Fibroblast of lung (primary cell): ENCODE data around the gene PLCXD3. TPM values are rescaled to one million over a fixed set of nuclear protein-coding genes. Genes with fewer than 3 reads are reported as not detected.
"Not testable (repeated sequence)": the region's sequence is repeated elsewhere in the genome, so short reads cannot be mapped to it uniquely, and the experiment has no call there.

Source experiments
- DNase-seq, 2 donors: peaks; one replicate each; pipeline versions ENCODE4 v3.0.0 to v3.0.0-alpha.2; 2010; ENCODE audit warnings: low read depth in 2 of 2
- H2AFZ ChIP-seq: 2 replicates; pipeline ENCODE4 v1.5.1; 2012; ENCODE audit warnings: low read length, control low read depth, inconsistent platforms
- H3K27ac ChIP-seq: 2 replicates; pipeline ENCODE4 v1.5.1; 2011; ENCODE audit warnings: low read length, control low read depth; ENCODE audit not compliant: insufficient read depth
- H3K27me3 ChIP-seq: 2 replicates; pipeline ENCODE4 v1.5.1; 2011; ENCODE audit warnings: mild to moderate bottlenecking, low read length; ENCODE audit not compliant: control insufficient read depth, insufficient read depth
- H3K36me3 ChIP-seq: 2 replicates; pipeline ENCODE4 v1.5.1; 2011; ENCODE audit warnings: low read length; ENCODE audit not compliant: control insufficient read depth, insufficient read depth
- H3K4me1 ChIP-seq: 2 replicates; pipeline ENCODE4 v1.5.1; 2011; ENCODE audit warnings: low read length; ENCODE audit not compliant: control insufficient read depth, insufficient read depth; ENCODE audit errors: extremely low read depth
- H3K4me2 ChIP-seq: 2 replicates; pipeline ENCODE4 v1.5.1; 2011; ENCODE audit warnings: low read length, control low read depth; ENCODE audit not compliant: insufficient read depth; ENCODE audit errors: extremely low read depth
- H3K4me3 ChIP-seq, 4 experiments: fragments of 200-600 bp in 1 of 4; sonication (generic) in 1 of 4; replicated peaks in 1 of 4; 2 replicates each; pipeline ENCODE4 v1.5.1; 2011 to 2016; ENCODE audit warnings: low read length in 4 of 4, low read depth in 3 of 4, mild to moderate bottlenecking in 3 of 4, control low read depth in 2 of 4, inconsistent platforms in 1 of 4, mixed read lengths in 1 of 4; ENCODE audit not compliant: insufficient read depth in 1 of 4; ENCODE audit errors: control extremely low read depth in 1 of 4
- H3K79me2 ChIP-seq: 2 replicates; pipeline ENCODE4 v1.5.1; 2012; ENCODE audit warnings: mild to moderate bottlenecking, low read length, inconsistent platforms; ENCODE audit not compliant: control insufficient read depth, insufficient read depth
- H3K9ac ChIP-seq: 2 replicates; pipeline ENCODE4 v1.5.1; 2011; ENCODE audit warnings: mild to moderate bottlenecking, low read length, control low read depth; ENCODE audit not compliant: insufficient read depth
- H3K9me3 ChIP-seq: 2 replicates; pipeline ENCODE4 v1.5.1; 2012; ENCODE audit warnings: low read depth, low read length; ENCODE audit not compliant: control insufficient read depth, insufficient read depth
- H4K20me1 ChIP-seq: 2 replicates; pipeline ENCODE4 v1.5.1; 2011; ENCODE audit warnings: low read length; ENCODE audit not compliant: control insufficient read depth, insufficient read depth; ENCODE audit errors: extremely low read depth
- EZH2 ChIP-seq: IDR thresholded peaks from 2 replicates; pipeline ENCODE4 v1.5.1; 2012; ENCODE audit warnings: low read length, control low read depth, mild to moderate bottlenecking; ENCODE audit errors: missing control alignments
- polyA plus RNA-seq, 2 donors: library from polyadenylated mRNA; depleted of rRNA in 1 of 2; stranded (reverse) in 1 of 2; unstranded in 1 of 2; fragments of >200 nt; gene quantifications; 2 replicates each; pipeline ENCODE4 v1.2.1, GENCODE V29; 2011 to 2012; ENCODE audit warnings: missing spikeins in 1 of 2
- total RNA-seq: library from RNA; depleted of rRNA; stranded (reverse); fragments of >200 nt; gene quantifications from 2 replicates; pipeline ENCODE4 v1.2.1, GENCODE V29; 2014
- TF ChIP-seq, protein P1 (sequence below), 2 donors: IDR thresholded peaks in 1 of 2; conservative IDR thresholded peaks in 1 of 2; 1 replicate in 1 of 2; 2 replicates in 1 of 2; pipeline ENCODE4 v1.5.1; 2011 to 2012; ENCODE audit warnings: low read length in 2 of 2, control low read depth in 1 of 2, inconsistent platforms in 1 of 2, low read depth in 1 of 2, mild to moderate bottlenecking in 1 of 2

Gene PLCXD3
- total and polyA plus RNA-seq, 2 donors (not counting 1 experiment from before 2014, with no cell fraction given), result 0.02 to 1.3 TPM

DNA sequence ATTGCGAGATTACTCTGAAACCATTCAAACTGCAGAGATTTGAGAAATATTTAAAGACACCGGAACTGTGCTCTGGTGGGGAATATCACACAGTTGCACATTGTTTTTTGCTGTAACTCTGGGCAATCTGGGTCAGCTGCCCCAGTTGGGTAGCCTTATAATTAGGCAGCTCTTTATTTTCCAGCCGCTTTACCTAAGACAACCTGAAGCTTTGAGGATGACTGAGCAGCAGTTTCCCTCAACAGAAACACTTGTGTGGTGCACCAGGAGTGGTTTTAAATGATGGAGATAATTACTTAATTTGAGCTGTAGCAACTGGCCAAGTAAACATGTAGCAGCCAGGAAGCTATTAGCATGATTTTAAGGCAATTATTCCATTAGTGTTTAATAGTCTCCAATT is 2.9 kb downstream of the PLCXD3 start:
- H3K27me3 ChIP-seq, result peaks cover 18% of the 10 kb centered on the region
- H3K4me3 ChIP-seq, result no peak overlapping the region
- H3K9me3 ChIP-seq, result no peaks in the 10 kb centered on the region
- H3K9ac ChIP-seq, result no peak overlapping the region
- no peak for DNase-seq
- no peak overlapping the region for H3K27ac ChIP-seq
- H4K20me1 ChIP-seq, result no peaks in the 10 kb centered on the region
- H3K4me2 ChIP-seq, result no peak overlapping the region
- no peaks in the 10 kb centered on the region for H3K4me1 ChIP-seq
- TF ChIP-seq EZH2, result no peak
- TF ChIP-seq, protein P1, sequence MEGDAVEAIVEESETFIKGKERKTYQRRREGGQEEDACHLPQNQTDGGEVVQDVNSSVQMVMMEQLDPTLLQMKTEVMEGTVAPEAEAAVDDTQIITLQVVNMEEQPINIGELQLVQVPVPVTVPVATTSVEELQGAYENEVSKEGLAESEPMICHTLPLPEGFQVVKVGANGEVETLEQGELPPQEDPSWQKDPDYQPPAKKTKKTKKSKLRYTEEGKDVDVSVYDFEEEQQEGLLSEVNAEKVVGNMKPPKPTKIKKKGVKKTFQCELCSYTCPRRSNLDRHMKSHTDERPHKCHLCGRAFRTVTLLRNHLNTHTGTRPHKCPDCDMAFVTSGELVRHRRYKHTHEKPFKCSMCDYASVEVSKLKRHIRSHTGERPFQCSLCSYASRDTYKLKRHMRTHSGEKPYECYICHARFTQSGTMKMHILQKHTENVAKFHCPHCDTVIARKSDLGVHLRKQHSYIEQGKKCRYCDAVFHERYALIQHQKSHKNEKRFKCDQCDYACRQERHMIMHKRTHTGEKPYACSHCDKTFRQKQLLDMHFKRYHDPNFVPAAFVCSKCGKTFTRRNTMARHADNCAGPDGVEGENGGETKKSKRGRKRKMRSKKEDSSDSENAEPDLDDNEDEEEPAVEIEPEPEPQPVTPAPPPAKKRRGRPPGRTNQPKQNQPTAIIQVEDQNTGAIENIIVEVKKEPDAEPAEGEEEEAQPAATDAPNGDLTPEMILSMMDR (conservative IDR thresholded peaks at IDR 0.05 in 1 of 2, IDR thresholded peaks at IDR 0.05 in 1 of 2; ENCODE audit: low read depth in 1 of 2, low read length in 2 of 2), result no peak
- H3K79me2 ChIP-seq, result no peaks in the 10 kb centered on the region
- no peaks in the 10 kb centered on the region for H3K36me3 ChIP-seq
- no peak overlapping the region for H2AFZ ChIP-seq

DNA sequence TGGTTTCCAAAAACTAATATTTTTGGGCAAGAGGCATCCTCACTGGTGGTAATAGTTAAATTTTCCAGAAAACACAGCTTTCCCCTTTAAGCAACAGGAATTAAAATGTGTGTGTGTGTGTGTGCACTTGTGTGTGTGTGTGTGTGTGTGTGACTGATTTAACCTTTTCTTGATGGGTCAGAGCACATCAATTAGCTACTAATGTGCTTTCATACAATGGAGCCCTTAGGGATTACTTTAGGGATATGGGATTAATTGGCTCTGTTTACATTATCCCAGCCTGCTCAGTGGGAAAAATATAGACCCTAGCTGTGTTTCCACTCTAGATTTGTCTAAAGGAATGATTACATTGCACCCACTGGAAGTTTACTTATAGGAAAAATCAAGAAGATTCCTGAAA is 6.5 kb downstream of the PLCXD3 start:
- Histone ChIP-seq H4K20me1 (no peaks in the 10 kb centered on the region), H3K27ac (no peak overlapping the region), H3K9me3 (no peaks in the 10 kb centered on the region), H3K36me3 (no peaks in the 10 kb centered on the region), H3K79me2 (no peaks in the 10 kb centered on the region), H2AFZ (no peak overlapping the region), H3K4me2 (no peak overlapping the region), H3K9ac (no peak overlapping the region), H3K27me3 (no peaks in the 10 kb centered on the region), H3K4me3 (no peak overlapping the region), H3K4me1 (no peaks in the 10 kb centered on the region)
- no peak for DNase-seq
- TF ChIP-seq EZH2, result no peak
- TF ChIP-seq, protein P1 (conservative IDR thresholded peaks at IDR 0.05 in 1 of 2, IDR thresholded peaks at IDR 0.05 in 1 of 2; ENCODE audit: low read depth in 1 of 2, low read length in 2 of 2), result no peak

GRCh38 chr5:41503310-41503709 is 7.1 kb downstream of the PLCXD3 start:
- H3K27me3 ChIP-seq, result no peaks in the 10 kb centered on the region
- TF ChIP-seq EZH2, result no peak
- TF ChIP-seq, protein P1 (conservative IDR thresholded peaks at IDR 0.05 in 1 of 2, IDR thresholded peaks at IDR 0.05 in 1 of 2; ENCODE audit: low read depth in 1 of 2, low read length in 2 of 2), result no peak
- no peak overlapping the region for H2AFZ ChIP-seq
- H3K9ac ChIP-seq, result no peak overlapping the region
- no peak overlapping the region for H3K27ac ChIP-seq
- DNase-seq, result no peak
- no peaks in the 10 kb centered on the region for H3K79me2 ChIP-seq
- H3K4me3 ChIP-seq, result no peak overlapping the region
- H3K4me1 ChIP-seq, result no peaks in the 10 kb centered on the region
- no peaks in the 10 kb centered on the region for H4K20me1 ChIP-seq
- no peaks in the 10 kb centered on the region for H3K9me3 ChIP-seq
- H3K4me2 ChIP-seq, result no peak overlapping the region
- H3K36me3 ChIP-seq, result no peaks in the 10 kb centered on the region

DNA sequence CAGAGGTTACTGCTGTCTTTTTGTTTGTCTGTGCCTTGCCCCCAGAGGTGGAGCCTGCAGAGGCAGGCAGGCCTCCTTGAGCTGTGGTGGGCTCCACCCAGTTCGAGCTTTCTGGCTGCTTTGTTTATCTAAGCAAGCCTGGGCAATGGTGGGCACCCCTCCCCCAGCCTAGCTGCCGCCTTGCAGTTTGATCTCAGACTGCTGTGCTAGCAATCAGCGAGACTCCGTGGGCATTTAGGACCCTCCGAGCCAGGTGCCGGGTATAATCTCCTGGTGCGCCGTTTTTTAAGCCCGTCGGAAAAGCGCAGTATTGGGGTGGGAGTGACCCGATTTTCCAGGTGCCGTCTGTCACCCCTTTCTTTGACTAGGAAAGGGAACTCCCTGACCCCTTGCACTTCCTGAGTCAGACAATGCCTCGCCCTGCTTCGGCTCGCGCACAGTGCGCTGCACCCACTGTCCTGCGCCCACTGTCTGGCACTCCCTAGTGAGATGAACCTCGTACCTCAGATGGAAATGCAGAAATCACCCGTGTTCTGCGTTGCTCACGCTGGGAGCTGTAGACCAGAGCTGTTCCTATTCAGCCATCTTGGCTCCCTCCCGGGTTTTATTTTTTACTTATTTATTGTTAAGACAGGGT is 16.8 kb downstream of the PLCXD3 start:
- not testable (repeated sequence) for H3K4me2 ChIP-seq, H2AFZ ChIP-seq, H3K27ac ChIP-seq, H3K4me1 ChIP-seq, H3K4me3 ChIP-seq, H3K36me3 ChIP-seq, H3K27me3 ChIP-seq, H3K9me3 ChIP-seq, H3K9ac ChIP-seq, H3K79me2 ChIP-seq, H4K20me1 ChIP-seq, DNase-seq
